NCI-H128 (cell line): ENCODE data around the gene EXOC4.
"Not testable (repeated sequence)": the region's sequence is repeated elsewhere in the genome, so short reads cannot be mapped to it uniquely, and the experiment has no call there.

Experiments
- DNase-seq: peaks from one replicate; lab custom pipeline; 2025; ENCODE audit not compliant: unreplicated experiment; lab: John Stamatoyannopoulos, UW

Gene EXOC4

GRCh38 chr7:133906553-133906952 lies 653.7 kb downstream of the EXOC4 start:
- DNase-seq, result not testable (repeated sequence)

- DNase-seq, result peak; percentile 38
Observed at GRCh38 chr7:133910761-133911160, 657.9 kb downstream of the EXOC4 start.

GRCh38 chr7:133911724-133912123 lies 658.8 kb downstream of the EXOC4 start:
- DNase-seq, result no peak

- DNase-seq, result no peak
Observed at GRCh38 chr7:133912916-133913697, 660.2 kb downstream of the EXOC4 start.

- no peak for DNase-seq
Observed at GRCh38 chr7:133916621-133917020, 663.7 kb downstream of the EXOC4 start.

GRCh38 chr7:133919810-133920209 lies 666.9 kb downstream of the EXOC4 start:
- no peak for DNase-seq

- no peak for DNase-seq
Observed at GRCh38 chr7:133921635-133922182, 668.8 kb downstream of the EXOC4 start.

- no peak for DNase-seq
Observed at GRCh38 chr7:133923974-133924373, 671.1 kb downstream of the EXOC4 start.

GRCh38 chr7:133931053-133931452 lies 678.2 kb downstream of the EXOC4 start:
- DNase-seq, result no peak

- DNase-seq, result no peak
Observed at GRCh38 chr7:133932591-133932990, 679.7 kb downstream of the EXOC4 start.

GRCh38 chr7:133934262-133934976 lies 681.5 kb downstream of the EXOC4 start:
- DNase-seq, result no peak

- no peak for DNase-seq
Observed at GRCh38 chr7:133934977-133935330, 682.1 kb downstream of the EXOC4 start.

GRCh38 chr7:133936074-133936473 lies 683.2 kb downstream of the EXOC4 start:
- DNase-seq, result no peak

GRCh38 chr7:133937786-133938185 lies 684.9 kb downstream of the EXOC4 start:
- DNase-seq, result no peak

- DNase-seq, result peak; percentile 40
Observed at GRCh38 chr7:133940368-133940767, 687.5 kb downstream of the EXOC4 start.

- no peak for DNase-seq
Observed at GRCh38 chr7:133941496-133941895, 688.6 kb downstream of the EXOC4 start.

GRCh38 chr7:133945497-133945896 lies 692.6 kb downstream of the EXOC4 start:
- DNase-seq, result no peak

- DNase-seq, result no peak
Observed at GRCh38 chr7:133947458-133948254, 694.8 kb downstream of the EXOC4 start.

GRCh38 chr7:133948588-133948987 lies 695.7 kb downstream of the EXOC4 start:
- no peak for DNase-seq

- no peak for DNase-seq
Observed at GRCh38 chr7:133950855-133951254, 698.0 kb downstream of the EXOC4 start.

- DNase-seq, result no peak
Observed at GRCh38 chr7:133955208-133955607, 702.3 kb downstream of the EXOC4 start.
